Adrenal gland (tissue), 5 donors: ENCODE results near the gene ERO1A.

ENCODE experiments used
- CTCF ChIP-seq, 6 experiments: fragments of 450-650 bp in 4 of 6; fragments of 200-600 bp in 2 of 6; sonication (generic) in 1 of 6; IDR thresholded peaks; 1 replicate in 5 of 6; 2 replicates in 1 of 6; pipeline versions ENCODE4 v1.5.1 to v1.8.0; 2016 to 2021; ENCODE audit warnings: antibody characterized with exemption in 6 of 6, mild to moderate bottlenecking in 2 of 6, moderate library complexity in 1 of 6
- POLR2A ChIP-seq, 2 donors: fragments of 450-650 bp; IDR thresholded peaks; one replicate each; pipeline ENCODE4 v1.6.1; 2017; ENCODE audit warnings: antibody characterized with exemption in 2 of 2, mild to moderate bottlenecking in 2 of 2, moderate library complexity in 1 of 2
- donor health status: DM: no; HTN: no; CAD: no.

DNA sequence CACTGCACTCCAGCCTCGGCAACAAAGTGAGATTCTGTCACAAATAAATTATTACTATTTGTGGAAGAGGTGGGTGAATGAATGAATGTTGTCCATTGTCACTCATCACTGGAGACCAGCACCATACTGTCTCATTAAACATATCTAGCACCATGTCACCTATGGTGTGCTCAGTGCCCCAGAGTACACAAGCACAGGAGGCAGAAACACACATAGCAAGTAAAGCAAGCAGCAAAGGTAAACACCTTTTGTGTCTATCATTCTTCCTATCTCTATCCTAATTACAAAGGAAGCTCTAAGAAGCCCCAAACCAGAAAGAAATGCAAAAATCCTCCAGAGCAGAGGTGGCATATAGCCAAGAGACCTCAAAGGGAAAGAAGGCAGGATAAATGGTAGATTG lies 9.2 kb downstream of the ERO1A start:
- no peak for TF ChIP-seq CTCF (IDR thresholded peaks at IDR 0.05)
- no peak for TF ChIP-seq POLR2A (IDR thresholded peaks at IDR 0.05)
